Thyroid gland (tissue), 4 donors: Measurements from ENCODE around the gene CBARP.

Experiments used
- POLR2A ChIP-seq, 2 donors: fragments of 450-650 bp; IDR thresholded peaks; one replicate each; pipeline ENCODE4 v1.6.1; 2017; ENCODE audit warnings: antibody characterized with exemption in 2 of 2, mild to moderate bottlenecking in 2 of 2, moderate library complexity in 1 of 2
- TF ChIP-seq, protein P1 (sequence below), 6 experiments: fragments of 200-600 bp in 3 of 6; fragments of 450-650 bp in 3 of 6; sonication (generic) in 3 of 6; IDR thresholded peaks; one replicate each; pipeline ENCODE4 v1.5.1; 2016 to 2019; ENCODE audit warnings: antibody characterized with exemption in 6 of 6, mild to moderate bottlenecking in 2 of 6, inconsistent platforms in 1 of 6, moderate library complexity in 1 of 6

- TF ChIP-seq, protein P1, sequence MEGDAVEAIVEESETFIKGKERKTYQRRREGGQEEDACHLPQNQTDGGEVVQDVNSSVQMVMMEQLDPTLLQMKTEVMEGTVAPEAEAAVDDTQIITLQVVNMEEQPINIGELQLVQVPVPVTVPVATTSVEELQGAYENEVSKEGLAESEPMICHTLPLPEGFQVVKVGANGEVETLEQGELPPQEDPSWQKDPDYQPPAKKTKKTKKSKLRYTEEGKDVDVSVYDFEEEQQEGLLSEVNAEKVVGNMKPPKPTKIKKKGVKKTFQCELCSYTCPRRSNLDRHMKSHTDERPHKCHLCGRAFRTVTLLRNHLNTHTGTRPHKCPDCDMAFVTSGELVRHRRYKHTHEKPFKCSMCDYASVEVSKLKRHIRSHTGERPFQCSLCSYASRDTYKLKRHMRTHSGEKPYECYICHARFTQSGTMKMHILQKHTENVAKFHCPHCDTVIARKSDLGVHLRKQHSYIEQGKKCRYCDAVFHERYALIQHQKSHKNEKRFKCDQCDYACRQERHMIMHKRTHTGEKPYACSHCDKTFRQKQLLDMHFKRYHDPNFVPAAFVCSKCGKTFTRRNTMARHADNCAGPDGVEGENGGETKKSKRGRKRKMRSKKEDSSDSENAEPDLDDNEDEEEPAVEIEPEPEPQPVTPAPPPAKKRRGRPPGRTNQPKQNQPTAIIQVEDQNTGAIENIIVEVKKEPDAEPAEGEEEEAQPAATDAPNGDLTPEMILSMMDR (IDR thresholded peaks at IDR 0.05) = no peak
- TF ChIP-seq POLR2A (IDR thresholded peaks at IDR 0.05) = no peak
Measured at GRCh38 chr19:1253514-1254080, 15.8 kb upstream of the CBARP start.
